T-cell (primary cell): ENCODE results near the gene TTLL10. TPM values are rescaled to one million over a fixed set of nuclear protein-coding genes. Genes with fewer than 3 reads are reported as not detected.

Source experiments
- ATAC-seq, 4 experiments: fragments of 200-7000 bp in 3 of 4; fragments of 150-1000 bp in 1 of 4; cut with Tn5 transposase; replicated peaks in 1 of 4; 1 replicate in 3 of 4; 2 replicates in 1 of 4; pipeline ENCODE4 v1.10.0; 2021; ENCODE audit warnings: moderate library complexity in 3 of 4, mild to moderate bottlenecking in 2 of 4, moderate number of reproducible peaks in 1 of 4
- CTCF ChIA-PET, 2 donors: fragments of 300-600 bp; sonication (Branson Sonifier 250); formaldehyde crosslinking; loops; one replicate each; lab custom pipeline; 2022; ENCODE audit warnings: antibody characterized with exemption in 2 of 2; lab: Charles Lee
- POLR2A ChIA-PET, 2 donors: fragments of 300-600 bp; sonication (Branson Sonifier 250); formaldehyde crosslinking; loops; one replicate each; lab custom pipeline; 2022; ENCODE audit warnings: antibody characterized with exemption in 2 of 2; lab: Charles Lee
- DNase-seq, 35 experiments: peaks; one replicate each; pipeline versions ENCODE4 v3.0.0 to v3.0.0-alpha.2; 2013 to 2023
- H3K27ac ChIP-seq: one replicate; pipeline ENCODE4 v1.5.1; 2013; ENCODE audit warnings: low read length
- H3K27me3 ChIP-seq, 2 experiments: replicated peaks in 1 of 2; 1 replicate in 1 of 2; 2 replicates in 1 of 2; pipeline versions ENCODE4 v1.6.1 to v1.7.0; 2013; ENCODE audit warnings: low read length in 1 of 2, mixed read lengths in 1 of 2; ENCODE audit not compliant: control insufficient read depth in 2 of 2, insufficient read depth in 2 of 2; ENCODE audit errors: extremely low read depth in 1 of 2
- H3K36me3 ChIP-seq, 2 donors: 1 replicate in 1 of 2; 2 replicates in 1 of 2; pipeline versions ENCODE4 v1.6.1 to v1.7.0; 2013; ENCODE audit warnings: low read length in 1 of 2; ENCODE audit not compliant: control insufficient read depth in 2 of 2, insufficient read depth in 1 of 2; ENCODE audit errors: extremely low read depth in 1 of 2
- H3K4me1 ChIP-seq, 2 experiments: 1 replicate in 1 of 2; 2 replicates in 1 of 2; pipeline versions ENCODE4 v1.6.1 to v1.7.0; 2013; ENCODE audit warnings: low read length in 2 of 2, mixed read lengths in 1 of 2; ENCODE audit not compliant: insufficient read depth in 2 of 2, control insufficient read depth in 1 of 2; ENCODE audit errors: extremely low read depth in 1 of 2
- H3K4me3 ChIP-seq, 2 donors: 1 replicate in 1 of 2; 2 replicates in 1 of 2; pipeline versions ENCODE4 v1.5.1 to v1.7.0; 2013; ENCODE audit warnings: mild to moderate bottlenecking in 2 of 2, low read length in 1 of 2, moderate library complexity in 1 of 2; ENCODE audit not compliant: control insufficient read depth in 1 of 2; ENCODE audit errors: extremely low read depth in 1 of 2
- H3K9me3 ChIP-seq: 2 replicates; pipeline ENCODE4 v1.7.0; 2013
- H3K27ac Mint-ChIP-seq, 2 donors: one replicate each; pipeline ENCODE4 v1.8.0; 2020 to 2021; ENCODE audit warnings: mild to moderate bottlenecking in 2 of 2, mixed read lengths in 2 of 2
- H3K27me3 Mint-ChIP-seq, 2 donors: one replicate each; pipeline ENCODE4 v1.8.0; 2021 to 2022; ENCODE audit warnings: mixed read lengths in 2 of 2
- H3K36me3 Mint-ChIP-seq: one replicate; pipeline ENCODE4 v1.8.0; 2021; ENCODE audit warnings: mixed read lengths
- H3K4me1 Mint-ChIP-seq, 3 donors: one replicate each; pipeline ENCODE4 v1.8.0; 2020 to 2022; ENCODE audit warnings: mixed read lengths in 3 of 3, mild to moderate bottlenecking in 1 of 3
- H3K4me3 Mint-ChIP-seq, 3 donors: one replicate each; pipeline ENCODE4 v1.8.0; 2020 to 2022; ENCODE audit warnings: mild to moderate bottlenecking in 3 of 3, mixed read lengths in 3 of 3, moderate library complexity in 3 of 3
- H3K9me3 Mint-ChIP-seq, 3 donors: one replicate each; pipeline ENCODE4 v1.8.0; 2020 to 2022; ENCODE audit warnings: mixed read lengths in 3 of 3
- WGBS: methylation state at CpG from one replicate; pipeline ENCODE4 v1.1.5; 2013; ENCODE audit warnings: missing lambda C conversion rate; ENCODE audit not compliant: insufficient coverage; 5-methylcytosine and 5-hydroxymethylcytosine counted together
- total RNA-seq, 35 experiments: library from RNA in 6 of 35; stranded (reverse) in 6 of 35; fragments of 120-200 nt in 1 of 35; gene quantifications; one replicate each; pipeline versions ENCODE4 v1.2.1 to v1.2.4 and lab custom pipeline; 2013 to 2026

TTLL10 gene
- total RNA-seq, 5 donors from 2014 or later (not counting 1 experiment from before 2014, with no cell fraction given), result 0.26 to 1.0 (median 0.47) TPM; not detected in 1

DNA sequence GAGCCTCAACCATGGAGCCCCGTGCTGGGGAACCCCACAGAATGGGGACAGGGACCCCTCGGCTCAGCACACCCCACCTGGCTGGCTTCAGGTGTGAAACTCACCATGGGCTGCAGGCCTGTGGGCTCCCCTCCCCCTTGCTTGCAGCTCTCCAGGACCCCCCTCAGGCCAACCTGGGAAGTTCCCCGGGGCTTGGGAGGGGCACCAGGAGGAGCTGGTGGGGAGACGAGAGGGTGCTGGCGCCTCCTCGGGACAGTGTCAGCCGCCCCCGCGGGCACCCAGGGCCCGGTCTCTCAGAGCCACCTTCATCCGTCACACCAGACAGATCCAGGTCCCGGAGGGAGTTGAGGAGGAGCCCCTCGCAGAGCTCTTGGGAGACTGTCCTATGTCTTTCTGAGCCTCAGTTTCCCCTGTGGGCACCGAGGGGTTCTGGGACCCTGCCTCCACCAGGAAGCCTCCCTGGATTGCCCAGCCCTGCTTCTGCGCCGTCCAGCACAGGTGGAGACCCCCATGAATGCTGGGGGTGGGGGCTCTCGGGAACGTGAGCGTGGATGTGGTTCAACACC is 33.4 kb downstream of the TTLL10 start:
- peak overlapping the region in 1 of 2 donors; percentile 53 for H3K4me3 ChIP-seq
- no peak overlapping the region for H3K27ac Mint-ChIP-seq

DNA sequence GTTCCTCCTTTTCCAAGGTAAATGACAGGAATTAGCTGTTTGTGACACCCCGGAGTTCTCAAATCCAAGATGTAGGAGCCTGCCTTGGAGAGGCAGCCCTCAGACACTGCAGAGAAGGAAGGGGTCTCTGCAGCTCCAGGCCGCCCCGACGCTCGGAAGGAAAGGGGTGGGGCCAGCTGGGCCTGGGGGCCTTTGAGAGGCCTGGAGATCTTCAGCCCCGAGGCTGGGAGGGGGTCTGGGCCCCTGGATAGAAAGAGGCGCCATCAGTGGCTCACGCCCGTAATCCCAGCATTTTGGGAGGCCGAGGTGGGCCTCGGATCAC is 33.9 kb downstream of the TTLL10 start:
- no peaks in the 10 kb centered on the region for H3K36me3 ChIP-seq
- POLR2A ChIA-PET, result no interaction called here
- no peaks in the 10 kb centered on the region for H3K27me3 Mint-ChIP-seq
- H3K4me3 ChIP-seq, result no peak overlapping the region
- H3K4me3 Mint-ChIP-seq, result peak overlapping the region; percentile 74 to 85 (median 83)
- peak overlapping the region in 1 of 2 donors; percentile 94 for H3K27ac Mint-ChIP-seq
- H3K9me3 Mint-ChIP-seq, result no peaks in the 10 kb centered on the region
- H3K4me1 ChIP-seq, result peaks cover 8 to 66% of the 10 kb centered on the region in 2 experiments
- H3K27ac ChIP-seq, result peak overlapping the region; percentile 83
- no peaks in the 10 kb centered on the region for H3K9me3 ChIP-seq
- 56% methylated on average over 5 of the region's 11 CpGs for WGBS
- no peaks in the 10 kb centered on the region for H3K36me3 Mint-ChIP-seq
- CTCF ChIA-PET, result no interaction called here
- H3K4me1 Mint-ChIP-seq, result peaks cover 15 to 36% (median 18%) of the 10 kb centered on the region in 3 donors
- peaks cover 0 to 38% of the 10 kb centered on the region in 2 experiments for H3K27me3 ChIP-seq
- ATAC-seq, result no peak
- no peak for DNase-seq

More for the DNA sequence above, 33.4 kb downstream of the TTLL10 start:
- Histone ChIP-seq H3K27me3 (peaks cover 0 to 38% of the 10 kb centered on the region in 2 experiments), H3K36me3 (no peaks in the 10 kb centered on the region), H3K4me1 (peaks cover 8 to 61% of the 10 kb centered on the region in 2 experiments), H3K9me3 (no peaks in the 10 kb centered on the region), H3K27ac (peak overlapping the region; percentile 34)
- peaks cover 15 to 35% (median 18%) of the 10 kb centered on the region in 3 donors for H3K4me1 Mint-ChIP-seq
- no peaks in the 10 kb centered on the region for H3K27me3 Mint-ChIP-seq
- peak overlapping the region; percentile 43 to 72 (median 52) for H3K4me3 Mint-ChIP-seq
- CTCF ChIA-PET, result no interaction called here
- 59% methylated on average over 15 of the region's 19 CpGs for WGBS
- POLR2A ChIA-PET, result no interaction called here
- DNase-seq (peak in 3 of 35 experiments; percentile 2 to 30 (median 2)), ATAC-seq (no peak)
- no peaks in the 10 kb centered on the region for H3K36me3 Mint-ChIP-seq
- no peaks in the 10 kb centered on the region for H3K9me3 Mint-ChIP-seq

DNA sequence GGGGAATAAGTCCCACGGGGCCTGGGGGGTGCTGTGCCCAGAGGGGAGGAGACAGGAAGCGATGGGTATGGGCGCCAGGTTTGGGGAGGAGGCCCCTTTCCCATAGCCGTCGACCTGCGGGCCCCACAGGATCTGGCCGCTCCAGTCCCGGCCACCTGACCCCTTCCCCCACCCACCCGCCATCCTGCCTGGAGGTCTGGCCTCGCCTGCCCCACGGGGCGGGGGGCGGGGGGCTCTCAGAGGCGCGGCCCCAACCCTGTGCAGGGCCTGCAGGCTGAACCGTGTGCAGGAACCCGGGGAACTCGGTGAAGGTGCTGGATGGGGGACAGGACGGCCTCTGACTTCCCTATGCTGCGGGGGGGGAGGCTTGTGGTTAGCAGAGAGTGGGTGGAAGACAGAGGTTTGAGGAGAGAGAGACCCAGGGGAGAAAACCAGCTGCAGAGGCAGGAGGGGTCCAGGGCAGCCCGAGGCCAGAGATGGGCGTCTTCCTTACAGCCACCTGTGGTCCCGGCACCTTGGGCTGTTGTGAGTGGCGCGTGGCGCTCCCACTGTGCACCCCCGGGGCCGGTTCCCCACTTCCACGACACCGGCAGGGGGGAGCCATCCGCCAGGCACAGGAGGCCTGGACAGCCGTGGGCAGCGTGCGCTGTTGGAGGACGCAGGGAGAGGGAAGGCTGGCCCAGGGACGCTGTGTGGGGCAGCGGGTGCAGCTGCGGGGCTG is 35.2 kb downstream of the TTLL10 start:
- H3K36me3 Mint-ChIP-seq, result no peaks in the 10 kb centered on the region
- ChIA-PET CTCF (no interaction called here), POLR2A (no interaction called here)
- peak overlapping the region; percentile 74 to 85 (median 83) for H3K4me3 Mint-ChIP-seq
- no peaks in the 10 kb centered on the region for H3K27me3 Mint-ChIP-seq
- Histone ChIP-seq H3K4me1 (peaks cover 16 to 79% of the 10 kb centered on the region in 2 experiments), H3K27ac (peak overlapping the region; percentile 83), H3K9me3 (no peaks in the 10 kb centered on the region), H3K4me3 (peak overlapping the region; percentile 17 to 41), H3K36me3 (no peaks in the 10 kb centered on the region), H3K27me3 (peaks cover 0 to 36% of the 10 kb centered on the region in 2 experiments)
- peak overlapping the region; percentile 94 to 95 for H3K27ac Mint-ChIP-seq
- peaks cover 15 to 38% (median 18%) of the 10 kb centered on the region in 3 donors for H3K4me1 Mint-ChIP-seq
- H3K9me3 Mint-ChIP-seq, result no peaks in the 10 kb centered on the region
- peak in 2 of 4 experiments; percentile 16 to 45 for ATAC-seq
- peak in 18 of 35 experiments; percentile 32 to 67 (median 40) for DNase-seq
- WGBS, result 24% methylated on average over 24 of the region's 38 CpGs

DNA sequence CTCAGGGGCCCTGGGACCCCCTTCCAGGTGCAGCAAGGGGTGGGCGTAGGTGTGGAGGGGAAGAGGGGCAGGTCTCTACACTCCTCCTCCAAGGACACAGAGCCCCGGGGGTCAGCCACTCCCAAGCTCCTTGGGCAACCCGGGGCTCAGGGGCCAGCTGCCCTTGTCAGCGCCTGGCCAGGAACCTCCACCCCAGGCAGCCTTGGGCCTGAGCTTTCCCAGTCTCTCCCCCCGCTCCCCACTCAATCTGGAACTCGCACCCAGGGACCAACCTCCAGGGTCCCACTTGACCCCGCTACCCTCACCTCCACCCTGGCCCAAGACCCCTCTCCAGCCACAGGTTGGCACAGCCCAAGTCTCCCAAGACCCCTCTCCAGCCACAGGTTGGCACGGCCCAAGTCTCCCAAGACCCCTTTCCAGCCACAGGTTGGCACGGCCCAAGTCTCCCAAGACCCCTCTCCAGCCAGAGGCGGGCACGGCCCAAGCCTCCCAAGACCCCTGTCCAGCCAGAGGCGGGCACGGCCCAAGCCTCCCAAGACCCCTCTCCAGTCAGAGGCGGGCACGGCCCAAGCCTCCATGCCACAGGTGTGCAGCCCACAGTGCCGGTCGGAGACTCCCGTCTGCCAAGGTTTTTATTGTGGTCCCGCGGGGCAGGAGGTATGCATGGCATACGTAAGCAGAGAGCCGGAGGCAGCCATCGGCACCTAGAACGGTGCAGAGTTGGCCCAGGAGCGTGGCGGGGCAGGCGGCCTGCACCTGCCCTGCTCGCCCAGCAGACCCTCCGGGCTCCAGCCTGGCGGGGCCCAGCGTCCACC is 37.3 kb downstream of the TTLL10 start:
- POLR2A ChIA-PET, result no interaction called here
- Histone ChIP-seq H3K4me3 (no peak overlapping the region), H3K9me3 (no peaks in the 10 kb centered on the region), H3K27me3 (peaks cover 0 to 19% of the 10 kb centered on the region in 2 experiments), H3K36me3 (no peaks in the 10 kb centered on the region), H3K27ac (no peak overlapping the region), H3K4me1 (peaks cover 21 to 85% of the 10 kb centered on the region in 2 experiments)
- H3K36me3 Mint-ChIP-seq, result no peaks in the 10 kb centered on the region
- ATAC-seq (no peak), DNase-seq (peak in 6 of 35 experiments; percentile 0 to 2 (median 0))
- peak overlapping the region in 1 of 2 donors; percentile 39 for H3K27ac Mint-ChIP-seq
- H3K9me3 Mint-ChIP-seq, result no peaks in the 10 kb centered on the region
- WGBS, result 95% methylated on average over 28 of the region's 31 CpGs
- H3K27me3 Mint-ChIP-seq, result no peaks in the 10 kb centered on the region
- CTCF ChIA-PET, result no interaction called here
- H3K4me3 Mint-ChIP-seq, result peak overlapping the region; percentile 6 to 43 (median 25)
- peaks cover 25 to 51% (median 33%) of the 10 kb centered on the region in 3 donors for H3K4me1 Mint-ChIP-seq

DNA sequence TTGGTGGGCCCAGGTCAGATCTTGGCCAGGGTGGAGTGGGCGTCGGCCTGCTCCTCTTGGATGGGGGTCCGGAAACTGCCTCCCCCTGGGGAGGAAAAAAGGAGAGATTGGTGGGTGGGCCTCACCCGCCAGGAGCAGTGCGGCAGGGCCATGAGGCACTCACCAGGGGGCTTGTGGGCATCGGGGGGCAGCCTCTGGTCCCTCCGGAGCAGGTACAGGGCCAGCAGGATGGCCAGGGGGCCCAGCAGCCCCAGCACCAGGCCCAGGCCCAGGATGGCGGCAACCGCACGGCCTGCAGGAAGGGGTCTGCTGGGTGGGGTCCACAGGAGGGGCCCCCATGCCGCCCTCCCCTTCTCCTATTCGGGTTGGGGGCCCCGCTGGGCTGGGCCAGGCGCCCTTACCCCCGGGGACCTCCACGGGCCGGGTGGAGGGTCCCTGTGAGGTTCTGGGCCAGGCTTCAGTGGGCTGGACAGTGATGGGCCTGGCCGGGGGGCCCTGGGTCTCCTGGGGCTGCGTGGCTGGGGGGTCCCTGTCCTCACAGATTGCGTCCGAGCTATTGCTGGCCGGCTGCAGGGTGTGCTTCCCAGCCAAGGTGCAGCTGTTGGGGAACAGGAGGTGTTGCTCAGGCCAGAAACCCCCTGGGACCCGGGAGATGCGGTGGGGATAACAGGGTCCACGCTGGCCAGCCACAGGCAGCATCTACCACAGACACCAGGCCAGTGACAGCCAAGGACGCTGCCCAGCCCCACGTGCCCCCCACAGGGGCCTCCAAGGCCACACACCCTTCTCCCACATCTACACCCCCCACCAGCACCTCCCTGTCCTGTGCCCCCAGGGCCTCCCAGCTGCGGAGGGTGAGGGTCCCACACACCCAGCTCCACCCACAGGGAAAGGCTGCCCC is 38.1 kb downstream of the TTLL10 start:
- peaks cover 3% of the 10 kb centered on the region for H3K36me3 Mint-ChIP-seq
- no peaks in the 10 kb centered on the region for H3K27me3 Mint-ChIP-seq
- whole genome bisulfite sequencing, result 92% methylated on average over 25 of the region's 28 CpGs
- Histone ChIP-seq H3K9me3 (no peaks in the 10 kb centered on the region), H3K4me1 (peaks cover 21 to 86% of the 10 kb centered on the region in 2 experiments), H3K4me3 (peak overlapping the region in 1 of 2 donors; percentile 5), H3K27ac (peak overlapping the region; percentile 47), H3K36me3 (no peaks in the 10 kb centered on the region), H3K27me3 (peaks cover 0 to 12% of the 10 kb centered on the region in 2 experiments)
- ChIA-PET POLR2A (interaction anchor here in 1 of 2 donors (0.6 kb wide), 1 partner anchor 930 kb away, joined by 7 read pairs; no protein-coding TSS in a partner anchor), CTCF (no interaction called here)
- peak overlapping the region in 1 of 2 donors; percentile 52 for H3K27ac Mint-ChIP-seq
- peaks cover 31 to 54% (median 35%) of the 10 kb centered on the region in 3 donors for H3K4me1 Mint-ChIP-seq
- ATAC-seq (no peak), DNase-seq (peak in 3 of 35 experiments; percentile 0 to 2 (median 0))
- peak overlapping the region; percentile 31 to 65 (median 37) for H3K4me3 Mint-ChIP-seq
- no peaks in the 10 kb centered on the region for H3K9me3 Mint-ChIP-seq
